ENCODE measurements around the gene EFHD2.

The EFHD2 gene

DNA sequence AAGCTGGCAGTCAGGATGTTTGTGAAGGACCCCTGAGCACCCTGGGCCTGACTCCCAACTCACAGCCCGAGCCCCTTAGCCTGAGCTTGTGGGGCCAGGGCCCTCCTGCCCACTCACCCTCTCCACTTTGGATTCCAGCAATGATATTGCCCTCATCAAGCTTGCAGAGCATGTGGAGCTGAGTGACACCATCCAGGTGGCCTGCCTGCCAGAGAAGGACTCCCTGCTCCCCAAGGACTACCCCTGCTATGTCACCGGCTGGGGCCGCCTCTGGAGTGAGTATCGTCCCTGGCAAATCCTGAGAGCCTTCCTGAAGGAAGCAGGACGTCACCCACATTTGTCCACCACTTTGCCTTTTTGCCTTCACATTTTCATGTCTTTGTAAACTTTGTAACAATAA lies 33.6 kb downstream of the EFHD2 start:
- no peaks in the 10 kb centered on the region for H3K9me3 Mint-ChIP-seq (ENCODE audit: low read depth)
- H3K27ac Mint-ChIP-seq, result no peak overlapping the region
- H3K36me3 Mint-ChIP-seq, result no peaks in the 10 kb centered on the region
- no peak overlapping the region for H3K4me3 Mint-ChIP-seq
- no peaks in the 10 kb centered on the region for H3K4me1 Mint-ChIP-seq (ENCODE audit: low read depth)
- H3K27me3 Mint-ChIP-seq, result peaks cover 3% of the 10 kb centered on the region

DNA sequence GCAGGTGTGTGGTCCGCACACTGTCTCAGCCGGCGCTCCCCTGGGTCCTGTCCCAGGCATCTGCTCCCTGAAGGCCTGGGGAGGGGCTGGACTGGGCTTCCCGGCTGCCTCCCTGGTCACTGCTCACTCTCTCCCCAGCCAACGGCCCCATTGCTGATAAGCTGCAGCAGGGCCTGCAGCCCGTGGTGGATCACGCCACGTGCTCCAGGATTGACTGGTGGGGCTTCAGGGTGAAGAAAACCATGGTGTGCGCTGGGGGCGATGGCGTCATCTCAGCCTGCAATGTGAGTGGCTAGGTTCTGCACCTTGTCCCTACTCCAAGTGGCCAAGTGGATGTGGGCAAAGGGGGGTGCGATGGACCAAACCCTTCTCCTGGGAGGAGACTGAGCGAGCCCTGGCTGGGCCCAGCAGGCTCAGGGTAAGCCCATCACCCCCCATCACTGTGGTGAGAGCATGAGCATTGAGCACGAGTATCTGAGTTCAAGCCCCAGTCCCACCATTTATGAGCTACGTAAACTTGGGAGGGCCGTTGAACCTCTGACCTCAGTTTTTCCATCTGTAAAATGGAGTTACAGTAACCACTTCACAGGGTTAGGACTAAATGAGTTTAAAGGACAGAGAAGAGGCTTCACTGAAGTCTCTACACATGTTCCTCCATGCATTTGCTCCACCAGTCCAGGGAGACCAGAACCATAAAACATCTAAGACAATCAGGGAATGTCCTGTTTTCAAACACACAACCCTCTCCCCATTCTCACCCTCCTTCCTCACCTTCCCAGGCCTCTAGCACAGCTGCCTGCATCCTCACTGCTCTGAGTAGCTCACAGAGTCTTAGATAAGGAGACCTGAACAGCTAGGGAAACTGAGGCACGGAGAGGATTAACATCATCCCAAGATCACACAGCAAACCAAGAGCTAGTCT lies 35.0 kb downstream of the EFHD2 start:
- no peak overlapping the region for H3K4me3 Mint-ChIP-seq
- H3K9me3 Mint-ChIP-seq (ENCODE audit: low read depth), result no peaks in the 10 kb centered on the region
- H3K4me1 Mint-ChIP-seq (ENCODE audit: low read depth), result no peaks in the 10 kb centered on the region
- no peak overlapping the region for H3K27ac Mint-ChIP-seq
- no peaks in the 10 kb centered on the region for H3K36me3 Mint-ChIP-seq
- H3K27me3 Mint-ChIP-seq, result peaks cover 3% of the 10 kb centered on the region

DNA sequence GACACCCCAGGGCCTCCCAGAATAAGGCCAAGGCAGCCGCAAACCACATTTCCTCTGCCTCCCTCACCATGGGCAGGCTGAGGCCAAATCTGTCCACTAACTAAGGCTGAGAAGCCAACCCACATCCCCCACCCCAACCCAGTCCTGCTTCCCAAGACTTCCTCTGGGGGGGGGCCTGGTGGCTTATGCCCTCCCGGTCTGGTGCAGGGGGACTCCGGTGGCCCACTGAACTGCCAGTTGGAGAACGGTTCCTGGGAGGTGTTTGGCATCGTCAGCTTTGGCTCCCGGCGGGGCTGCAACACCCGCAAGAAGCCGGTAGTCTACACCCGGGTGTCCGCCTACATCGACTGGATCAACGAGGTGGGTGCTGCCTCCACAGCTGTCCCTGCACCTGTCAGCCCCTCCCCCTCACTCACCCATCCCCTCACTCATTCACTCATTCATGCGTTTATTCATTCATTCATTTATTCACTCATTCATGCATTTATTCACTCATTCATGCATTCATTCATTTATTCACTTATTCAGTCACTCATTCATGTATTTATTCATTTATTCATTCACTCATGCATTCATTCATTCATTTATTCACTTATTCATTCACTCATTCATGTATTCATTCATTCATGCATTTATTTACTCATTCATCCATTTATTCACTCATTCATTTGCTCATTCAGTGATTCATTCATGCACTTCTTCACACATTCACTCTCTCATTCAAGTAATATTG lies 35.9 kb downstream of the EFHD2 start:
- H3K4me3 Mint-ChIP-seq, result no peak overlapping the region
- H3K27me3 Mint-ChIP-seq, result peaks cover 3% of the 10 kb centered on the region
- no peaks in the 10 kb centered on the region for H3K9me3 Mint-ChIP-seq (ENCODE audit: low read depth)
- H3K36me3 Mint-ChIP-seq, result no peaks in the 10 kb centered on the region
- no peak overlapping the region for H3K27ac Mint-ChIP-seq
- no peaks in the 10 kb centered on the region for H3K4me1 Mint-ChIP-seq (ENCODE audit: low read depth)

DNA sequence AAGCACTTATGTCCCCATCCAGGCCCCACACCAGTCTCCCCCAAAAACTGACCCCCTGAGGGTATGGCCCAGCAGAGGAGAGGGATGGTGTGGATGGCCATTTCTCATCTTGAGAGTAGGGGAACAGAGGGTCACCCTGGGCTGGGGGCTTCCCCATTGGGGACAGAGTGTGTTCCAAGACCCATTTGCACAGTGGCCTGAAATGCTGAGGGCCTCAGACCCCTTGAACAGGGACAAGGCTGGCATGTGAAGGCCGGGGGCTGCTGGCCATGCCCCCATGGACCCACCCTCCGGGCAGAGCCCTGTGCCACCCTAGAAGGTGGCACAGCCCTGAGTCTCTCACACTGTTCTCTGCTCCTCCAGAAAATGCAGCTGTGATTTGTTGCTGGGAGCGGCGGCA lies 36.5 kb downstream of the EFHD2 start:
- Mint-ChIP-seq H3K27me3 (peaks cover 3% of the 10 kb centered on the region), H3K4me3 (no peak overlapping the region), H3K27ac (no peak overlapping the region), H3K9me3 (ENCODE audit: low read depth) (no peaks in the 10 kb centered on the region), H3K36me3 (no peaks in the 10 kb centered on the region), H3K4me1 (ENCODE audit: low read depth) (no peaks in the 10 kb centered on the region)

DNA sequence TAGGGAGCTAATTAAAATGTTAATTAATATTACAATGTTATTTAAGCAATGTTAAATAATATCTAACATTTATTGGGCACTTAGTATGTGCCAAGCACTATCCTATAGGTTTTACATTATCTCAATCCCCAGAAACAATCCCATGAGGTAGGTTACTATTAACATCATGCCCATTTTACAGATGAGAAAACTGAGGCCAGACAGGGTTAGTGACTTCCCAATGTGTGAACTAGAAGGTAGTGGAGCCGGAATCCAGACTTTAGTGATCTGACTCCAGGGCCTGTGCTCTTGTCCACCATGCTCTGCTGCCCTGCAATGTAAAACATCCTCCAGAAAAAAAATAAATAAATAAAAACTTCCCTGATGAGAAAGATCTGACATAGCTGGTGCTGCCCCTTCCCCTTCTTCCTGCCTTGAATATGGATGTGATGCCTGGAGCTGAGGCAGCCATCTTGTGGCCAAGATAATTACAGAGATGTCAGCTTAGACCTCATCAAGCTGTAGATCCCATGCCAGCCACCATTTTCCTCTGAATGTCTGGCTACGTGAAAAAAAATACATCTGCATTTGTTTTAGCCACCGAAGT lies 39.3 kb downstream of the EFHD2 start:
- H3K27ac Mint-ChIP-seq, result no peak overlapping the region
- no peaks in the 10 kb centered on the region for H3K4me1 Mint-ChIP-seq (ENCODE audit: low read depth)
- H3K36me3 Mint-ChIP-seq, result no peaks in the 10 kb centered on the region
- peaks cover 3% of the 10 kb centered on the region for H3K27me3 Mint-ChIP-seq
- H3K4me3 Mint-ChIP-seq, result no peak overlapping the region
- no peaks in the 10 kb centered on the region for H3K9me3 Mint-ChIP-seq (ENCODE audit: low read depth)

DNA sequence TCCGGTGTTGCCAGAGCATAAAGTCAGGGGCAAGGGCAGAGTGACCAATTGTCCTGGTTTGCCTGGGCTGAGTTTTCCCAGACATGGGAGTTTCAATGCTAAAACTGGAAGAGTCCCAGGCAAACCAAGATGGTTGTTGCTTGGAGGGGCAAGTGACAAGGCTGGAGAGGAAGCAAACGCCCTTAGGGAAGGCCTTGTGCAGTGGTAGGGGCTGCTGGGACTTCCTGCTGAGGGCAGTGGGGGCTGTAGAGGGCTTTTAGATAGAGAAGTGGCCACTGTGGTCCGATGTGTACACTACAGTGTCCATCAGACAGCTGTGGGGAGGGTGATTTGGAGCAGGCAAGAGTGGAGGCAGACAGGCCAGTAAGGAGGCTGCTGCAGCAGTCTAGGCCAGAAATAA lies 39.9 kb downstream of the EFHD2 start:
- Mint-ChIP-seq H3K27ac (no peak overlapping the region), H3K9me3 (ENCODE audit: low read depth) (no peaks in the 10 kb centered on the region), H3K4me3 (no peak overlapping the region), H3K4me1 (ENCODE audit: low read depth) (no peaks in the 10 kb centered on the region), H3K27me3 (peaks cover 3% of the 10 kb centered on the region), H3K36me3 (no peaks in the 10 kb centered on the region)

DNA sequence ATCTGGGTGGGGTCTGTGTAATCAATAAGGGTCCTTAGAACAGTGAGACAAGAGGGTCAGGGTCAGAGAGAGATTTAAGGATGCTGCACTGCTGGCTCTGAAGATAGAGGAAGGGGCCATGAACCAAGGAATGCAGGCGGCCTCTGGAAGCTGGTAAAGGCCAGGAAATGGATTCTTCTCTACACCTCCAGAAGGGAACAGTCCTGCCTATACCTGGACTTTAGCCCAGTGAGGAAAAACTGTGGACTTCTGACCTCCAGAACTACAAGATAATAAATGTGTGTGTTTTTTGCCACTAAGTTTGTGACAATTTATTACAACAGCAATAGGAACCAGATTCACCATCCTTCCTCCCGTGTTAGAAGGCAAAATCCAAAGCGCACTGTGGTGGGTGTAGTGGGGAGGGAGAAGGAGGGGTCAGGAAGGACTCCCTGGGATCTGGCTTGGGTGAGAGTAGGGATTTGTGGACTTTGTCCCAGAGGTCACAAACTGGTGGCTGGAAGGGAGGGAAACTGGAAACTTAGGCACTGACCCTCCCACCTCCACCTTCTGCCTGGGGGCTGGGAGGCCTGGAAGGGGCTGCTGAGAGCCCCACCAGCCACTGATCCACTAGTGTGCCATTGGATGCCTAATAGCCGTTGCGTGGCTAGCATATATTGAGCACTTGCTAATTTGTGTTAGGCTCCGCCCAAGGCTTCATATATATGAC lies 41.5 kb downstream of the EFHD2 start:
- H3K4me1 Mint-ChIP-seq (ENCODE audit: low read depth), result no peaks in the 10 kb centered on the region
- no peaks in the 10 kb centered on the region for H3K36me3 Mint-ChIP-seq
- H3K27me3 Mint-ChIP-seq, result no peaks in the 10 kb centered on the region
- H3K9me3 Mint-ChIP-seq (ENCODE audit: low read depth), result no peaks in the 10 kb centered on the region
- no peak overlapping the region for H3K4me3 Mint-ChIP-seq
- no peak overlapping the region for H3K27ac Mint-ChIP-seq

DNA sequence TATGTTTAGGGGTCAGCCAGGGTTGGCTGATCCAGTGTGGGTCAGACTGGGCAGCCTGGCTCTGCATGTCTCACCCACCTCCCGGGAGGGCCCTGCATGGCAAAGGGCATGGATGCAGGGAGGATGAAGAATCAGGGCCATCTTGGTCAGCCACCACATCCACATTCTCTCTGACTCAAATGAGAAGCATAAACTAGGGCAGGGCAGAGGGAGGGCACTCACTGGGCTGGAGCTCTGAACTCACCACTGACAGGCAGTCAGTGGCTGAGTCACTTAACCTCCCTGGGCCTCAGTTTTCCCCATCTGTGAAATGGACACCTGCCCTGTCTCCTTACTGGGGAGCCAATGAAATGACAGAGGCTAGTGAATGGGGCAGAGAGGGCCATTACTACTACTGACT lies 42.5 kb downstream of the EFHD2 start:
- Mint-ChIP-seq H3K9me3 (ENCODE audit: low read depth) (no peaks in the 10 kb centered on the region), H3K27me3 (no peaks in the 10 kb centered on the region)

DNA sequence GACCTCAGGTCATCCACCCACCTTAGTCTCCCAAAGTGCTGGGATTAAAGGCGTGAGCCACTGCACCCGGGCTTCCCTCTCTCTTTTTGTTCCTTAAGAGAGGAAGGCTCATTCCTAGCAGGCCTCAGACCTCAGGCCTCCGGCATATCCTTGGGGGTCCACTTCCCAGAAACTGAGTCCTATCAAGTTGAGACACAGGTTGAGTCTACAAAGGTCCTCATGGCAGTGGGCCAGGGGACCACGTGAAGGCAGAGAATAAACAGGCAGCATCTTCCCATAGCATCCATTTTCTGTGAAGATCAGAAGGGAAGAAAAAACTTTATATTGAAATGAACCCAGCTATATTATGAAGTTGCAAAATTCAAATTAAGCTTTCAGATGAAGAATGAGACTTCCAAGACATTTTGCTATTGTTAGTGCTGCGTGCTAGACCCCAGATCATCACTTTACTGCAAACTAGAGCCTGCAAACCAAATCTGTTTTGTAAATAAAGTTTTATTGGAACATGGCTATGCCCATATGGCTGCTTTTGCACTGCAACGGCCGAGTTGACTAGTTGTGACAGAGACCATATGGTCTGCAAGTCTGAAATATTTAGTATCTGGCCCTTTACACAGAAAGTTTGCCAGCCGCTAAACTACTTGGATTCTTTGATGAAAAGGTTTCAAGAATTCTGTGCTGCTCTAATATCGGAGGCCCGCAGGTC lies 43.3 kb downstream of the EFHD2 start:
- no peaks in the 10 kb centered on the region for H3K4me1 Mint-ChIP-seq (ENCODE audit: low read depth)
- no peaks in the 10 kb centered on the region for H3K36me3 Mint-ChIP-seq
- H3K9me3 Mint-ChIP-seq (ENCODE audit: low read depth), result no peaks in the 10 kb centered on the region
- no peaks in the 10 kb centered on the region for H3K27me3 Mint-ChIP-seq
- no peak overlapping the region for H3K4me3 Mint-ChIP-seq
- no peak overlapping the region for H3K27ac Mint-ChIP-seq

More for the DNA sequence above, 42.5 kb downstream of the EFHD2 start:
- no peaks in the 10 kb centered on the region for H3K4me1 Mint-ChIP-seq (ENCODE audit: low read depth)
- no peak overlapping the region for H3K4me3 Mint-ChIP-seq
- H3K36me3 Mint-ChIP-seq, result no peaks in the 10 kb centered on the region
- no peak overlapping the region for H3K27ac Mint-ChIP-seq

DNA sequence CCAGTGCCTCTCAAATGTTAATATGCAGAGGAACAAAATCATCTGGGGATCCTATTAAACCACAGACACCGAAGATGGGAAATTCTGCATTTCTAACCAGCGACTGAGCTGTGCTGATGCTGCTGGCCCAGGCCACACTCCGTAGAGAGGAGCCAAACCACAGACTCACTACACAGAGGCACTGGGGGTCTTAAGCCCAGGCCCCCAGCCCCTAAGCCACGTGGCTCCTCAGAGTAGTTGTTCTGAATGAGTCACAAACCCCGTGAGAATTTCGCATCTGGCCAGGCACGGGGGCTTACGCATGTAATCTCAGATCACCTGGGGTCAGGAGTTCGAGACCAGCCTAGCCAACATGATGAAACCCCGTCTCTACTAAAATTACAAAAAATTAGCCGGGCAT lies 44.0 kb downstream of the EFHD2 start:
- Mint-ChIP-seq H3K9me3 (ENCODE audit: low read depth) (no peaks in the 10 kb centered on the region), H3K27ac (no peak overlapping the region), H3K4me3 (no peak overlapping the region), H3K27me3 (no peaks in the 10 kb centered on the region), H3K4me1 (ENCODE audit: low read depth) (no peaks in the 10 kb centered on the region), H3K36me3 (no peaks in the 10 kb centered on the region)

DNA sequence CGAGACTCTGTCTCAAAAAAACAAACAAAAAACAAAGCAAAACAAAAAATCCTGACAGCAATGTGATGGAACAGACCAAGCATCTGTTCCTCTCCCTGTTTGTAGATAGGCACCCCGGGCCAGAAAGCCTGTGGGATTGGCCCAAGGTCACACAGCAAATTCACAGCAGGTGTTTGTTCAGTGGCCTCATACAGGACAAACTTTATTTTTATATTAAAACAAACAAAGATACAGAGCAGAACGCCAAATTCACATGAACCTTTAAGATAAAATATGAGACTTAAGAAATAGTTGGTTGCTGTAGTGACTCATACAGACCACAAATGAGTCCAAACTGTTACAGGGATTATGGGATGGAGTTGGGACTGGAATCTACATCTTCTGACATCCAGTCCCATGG lies 44.6 kb downstream of the EFHD2 start:
- H3K4me1 Mint-ChIP-seq (ENCODE audit: low read depth), result no peaks in the 10 kb centered on the region
- H3K36me3 Mint-ChIP-seq, result no peaks in the 10 kb centered on the region
- no peaks in the 10 kb centered on the region for H3K27me3 Mint-ChIP-seq

DNA sequence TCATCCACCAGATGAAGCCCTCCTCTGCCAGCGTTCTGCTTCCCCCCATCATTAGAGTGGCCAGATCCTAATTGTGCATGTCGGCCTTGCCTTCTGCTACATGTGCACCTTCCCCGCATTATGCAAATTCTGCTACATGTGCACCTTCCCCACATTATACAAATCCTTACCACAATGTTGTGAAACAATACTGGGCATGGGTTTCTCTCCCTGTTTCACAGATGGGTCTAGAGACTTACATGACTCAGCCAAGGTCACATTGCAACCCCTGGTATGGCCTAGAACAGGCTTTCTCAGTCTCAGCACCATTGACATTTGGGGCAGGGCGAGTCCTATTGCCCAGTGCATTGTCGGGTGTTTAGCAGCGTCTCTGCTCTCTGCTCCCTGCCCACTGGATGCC lies 45.8 kb downstream of the EFHD2 start:
- no peak overlapping the region for H3K27ac Mint-ChIP-seq
- no peaks in the 10 kb centered on the region for H3K27me3 Mint-ChIP-seq
- no peaks in the 10 kb centered on the region for H3K36me3 Mint-ChIP-seq
- H3K4me3 Mint-ChIP-seq, result no peak overlapping the region
- no peaks in the 10 kb centered on the region for H3K4me1 Mint-ChIP-seq (ENCODE audit: low read depth)
- H3K9me3 Mint-ChIP-seq (ENCODE audit: low read depth), result no peaks in the 10 kb centered on the region

More for the DNA sequence above, 44.6 kb downstream of the EFHD2 start:
- H3K27ac Mint-ChIP-seq, result no peak overlapping the region
- no peaks in the 10 kb centered on the region for H3K9me3 Mint-ChIP-seq (ENCODE audit: low read depth)
- no peak overlapping the region for H3K4me3 Mint-ChIP-seq

DNA sequence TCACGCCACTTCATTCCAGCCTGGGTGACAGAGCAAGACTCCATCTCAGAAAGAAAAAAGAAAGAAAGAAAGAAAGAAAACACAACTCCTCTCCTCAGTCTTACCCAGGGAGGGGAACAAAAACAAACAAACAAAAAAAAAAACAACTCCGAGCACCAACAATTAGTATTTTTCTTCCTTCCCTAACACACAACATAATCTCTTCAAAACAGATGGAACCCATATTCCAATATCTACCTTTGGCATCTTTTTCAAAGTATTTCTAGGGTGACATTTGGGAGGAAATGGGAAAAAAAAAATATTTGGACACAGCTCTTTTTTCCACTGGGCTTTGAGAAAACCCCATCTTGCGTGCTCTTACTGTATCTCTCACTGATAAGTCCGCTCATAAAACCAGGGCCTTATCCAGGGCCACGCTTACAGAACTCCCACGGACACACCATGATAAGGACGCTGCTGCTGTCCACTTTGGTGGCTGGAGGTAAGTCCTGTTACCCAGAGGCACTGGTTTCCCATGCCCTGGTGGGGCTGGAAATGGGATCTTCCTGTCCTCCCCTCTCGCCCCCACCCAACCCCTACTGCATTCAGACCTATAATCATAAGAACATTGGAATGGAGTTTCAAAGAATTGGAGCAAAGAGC lies 46.7 kb downstream of the EFHD2 start, which contains the start of gene CELA2A:
Gene CELA2A (plus strand): TSS at position 420 of the 642 bp plus-strand sequence. CDS start 22 bp downstream, at position 442.
- Mint-ChIP-seq H3K27me3 (no peaks in the 10 kb centered on the region), H3K36me3 (no peaks in the 10 kb centered on the region), H3K9me3 (ENCODE audit: low read depth) (no peaks in the 10 kb centered on the region), H3K4me3 (no peak within 1 kb of the TSS), H3K27ac (no peak within 1 kb of the TSS), H3K4me1 (ENCODE audit: low read depth) (no peaks in the 10 kb centered on the region)

DNA sequence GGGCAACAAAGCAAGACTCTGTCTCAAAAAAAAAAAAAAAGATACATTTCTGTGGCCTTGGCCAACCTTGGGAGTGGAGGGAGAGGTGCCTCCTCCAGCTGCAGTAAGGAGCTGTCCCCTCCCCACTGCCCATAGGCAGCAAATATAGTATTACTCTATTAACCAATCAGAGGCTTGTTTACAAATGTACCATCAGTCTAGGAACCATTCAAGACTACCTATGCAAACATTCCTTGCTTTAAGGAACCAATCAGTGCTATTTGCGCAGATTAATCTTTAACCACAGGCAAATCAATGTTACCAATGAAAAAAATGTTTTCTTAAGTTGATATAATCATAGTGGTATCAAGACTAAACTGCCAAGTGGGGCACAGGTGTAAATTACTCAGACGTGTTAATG lies 47.9 kb downstream of the EFHD2 start:
- Mint-ChIP-seq H3K27ac (no peak overlapping the region), H3K9me3 (ENCODE audit: low read depth) (no peaks in the 10 kb centered on the region), H3K4me3 (no peak overlapping the region)

More for the DNA sequence above, 47.9 kb downstream of the EFHD2 start:
- no peaks in the 10 kb centered on the region for H3K4me1 Mint-ChIP-seq (ENCODE audit: low read depth)
- no peaks in the 10 kb centered on the region for H3K36me3 Mint-ChIP-seq
- H3K27me3 Mint-ChIP-seq, result no peaks in the 10 kb centered on the region
